NCI-H187 (cell line): ENCODE data around the gene MELK.

Experiments
- DNase-seq, 2 experiments: peaks; one replicate each; lab custom pipeline; 2025; lab: John Stamatoyannopoulos, UW

The MELK gene

DNA sequence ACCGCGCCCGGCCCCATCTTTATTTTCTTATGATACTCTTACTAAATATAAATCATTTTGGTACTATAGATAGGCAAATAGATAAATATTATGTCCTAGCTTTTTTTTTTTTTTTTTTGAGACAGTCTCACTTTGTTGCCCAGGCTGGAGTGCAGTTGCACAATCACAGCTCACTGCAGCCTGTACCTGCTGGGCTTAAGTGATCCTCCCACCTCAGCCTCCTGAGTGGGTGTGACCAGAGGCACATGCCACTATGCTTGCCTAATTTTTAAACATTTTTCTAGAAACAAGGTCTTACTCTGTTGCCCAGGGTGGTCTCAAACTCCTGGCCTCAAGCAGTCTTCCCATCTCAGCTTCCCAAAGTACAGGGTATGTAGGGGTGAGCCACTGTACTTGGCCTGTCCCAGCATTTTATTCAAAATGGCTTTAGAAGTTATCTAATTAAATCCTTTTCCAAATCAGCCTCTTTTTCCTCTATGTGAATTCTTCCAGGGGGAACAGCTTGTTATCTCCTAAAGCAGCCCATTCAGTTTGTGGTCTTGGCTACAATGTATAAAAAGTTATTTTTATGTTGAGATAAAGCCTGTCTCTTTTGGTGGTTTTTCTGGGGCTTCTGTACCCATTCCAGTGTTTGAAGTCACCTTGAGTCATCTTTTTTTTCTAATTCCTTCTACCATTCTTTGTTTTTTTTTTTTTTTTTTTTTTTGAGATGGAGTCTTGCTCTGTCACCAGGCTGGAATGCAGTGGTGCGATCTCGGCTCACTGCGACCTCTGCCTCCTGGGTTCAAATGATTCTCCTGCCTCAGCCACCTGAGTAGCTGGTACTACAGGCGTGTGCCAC lies 12.1 kb downstream of the MELK start:
- DNase-seq: no peak

DNA sequence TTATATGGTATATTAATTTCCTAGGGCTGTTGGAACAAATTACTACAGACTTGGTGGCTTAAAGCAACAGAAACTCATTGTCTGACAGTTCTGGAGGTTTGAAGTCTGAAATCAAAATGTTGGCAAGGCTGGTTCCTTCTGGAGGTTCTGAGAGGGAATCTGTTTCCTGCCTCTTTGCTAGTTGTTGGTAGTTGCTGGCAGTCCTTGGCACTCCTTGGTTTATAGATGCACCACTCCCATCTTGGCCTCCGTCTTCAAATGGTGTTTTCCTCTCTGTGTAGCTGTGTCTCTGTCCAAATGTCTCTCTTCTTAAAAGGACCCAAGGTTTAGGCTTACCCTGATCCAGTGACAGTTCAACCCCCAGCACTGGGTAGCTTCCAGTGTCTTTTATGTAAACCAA lies 17.5 kb downstream of the MELK start:
- no peak for DNase-seq

GRCh38 chr9:36592801-36593583 lies 20.3 kb downstream of the MELK start:
- DNase-seq: no peak

DNA sequence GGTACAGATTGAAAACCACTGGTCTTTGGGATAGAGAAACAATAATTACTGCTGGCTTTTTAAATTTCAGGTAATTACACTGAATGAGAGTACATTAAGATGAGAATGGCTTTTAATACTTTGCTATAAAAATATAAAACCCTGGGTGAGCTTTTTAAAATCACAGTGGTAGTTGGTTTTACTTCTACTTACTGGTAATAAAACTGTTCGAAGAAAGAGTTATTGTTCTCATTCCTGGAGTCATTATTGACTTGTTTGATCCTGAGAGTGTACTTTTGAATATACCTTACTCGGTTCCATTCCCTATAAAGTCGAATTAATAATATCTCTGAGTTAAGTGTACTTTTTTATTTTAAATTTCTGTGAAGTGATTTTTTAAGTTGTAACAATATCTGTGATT lies 21.5 kb downstream of the MELK start:
- no peak for DNase-seq

DNA sequence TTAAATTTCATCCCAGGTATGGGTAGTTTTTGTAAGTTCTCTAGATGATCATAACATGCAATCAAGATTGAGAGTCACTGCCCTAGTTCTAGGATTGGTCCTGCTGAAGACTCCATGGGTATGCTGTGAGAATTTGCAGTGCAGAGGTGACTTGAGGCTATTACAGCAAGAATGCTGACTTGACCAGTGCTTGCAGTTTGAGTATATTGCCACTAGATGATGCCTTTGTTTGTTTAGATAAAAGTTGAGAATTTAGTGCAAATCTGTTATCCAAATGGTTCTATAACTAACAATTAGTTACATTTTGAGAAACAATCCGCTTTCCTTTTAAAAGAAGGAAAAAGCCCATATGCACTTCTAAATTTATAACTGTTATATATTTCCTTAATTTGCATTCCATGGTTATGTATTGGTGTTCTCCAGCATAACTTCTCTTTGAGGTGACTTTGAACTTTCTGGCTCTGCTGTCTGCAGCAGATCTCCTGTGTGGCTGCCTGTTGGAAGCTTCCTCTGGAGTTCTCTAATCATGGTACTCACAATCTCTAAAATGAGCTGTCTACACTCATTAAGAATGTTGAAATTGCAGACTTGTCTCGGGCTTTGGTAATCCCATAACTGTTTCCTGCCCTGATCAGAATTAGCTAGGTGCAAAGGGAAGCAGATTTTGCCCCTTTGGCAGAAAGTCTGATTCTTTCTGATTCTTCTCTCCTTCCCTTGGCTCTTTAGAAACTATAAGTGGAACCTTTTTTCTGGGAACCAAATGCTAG lies 24.9 kb downstream of the MELK start:
- no peak for DNase-seq

- DNase-seq: no peak
Observed at GRCh38 chr9:36598273-36598672, 25.6 kb downstream of the MELK start.

DNA sequence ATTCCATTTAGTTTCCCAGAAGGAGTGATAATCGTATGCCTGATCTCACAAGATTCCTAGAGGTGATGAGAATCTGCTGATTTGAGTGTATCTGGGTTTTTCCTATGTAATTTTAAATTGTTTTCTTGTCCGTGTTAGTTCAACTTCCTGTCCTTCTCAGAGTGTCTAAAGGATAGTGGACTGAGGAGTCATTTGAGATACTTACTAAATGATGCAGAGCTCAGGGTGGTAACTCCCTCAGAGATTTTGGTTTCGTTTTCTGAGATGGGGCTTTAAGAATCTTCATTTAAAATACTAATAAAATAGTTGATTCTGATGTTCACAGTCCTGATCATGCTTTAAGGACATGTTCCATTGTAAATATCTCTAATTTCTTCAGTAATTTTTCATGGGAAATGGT lies 30.3 kb downstream of the MELK start:
- no peak for DNase-seq

DNA sequence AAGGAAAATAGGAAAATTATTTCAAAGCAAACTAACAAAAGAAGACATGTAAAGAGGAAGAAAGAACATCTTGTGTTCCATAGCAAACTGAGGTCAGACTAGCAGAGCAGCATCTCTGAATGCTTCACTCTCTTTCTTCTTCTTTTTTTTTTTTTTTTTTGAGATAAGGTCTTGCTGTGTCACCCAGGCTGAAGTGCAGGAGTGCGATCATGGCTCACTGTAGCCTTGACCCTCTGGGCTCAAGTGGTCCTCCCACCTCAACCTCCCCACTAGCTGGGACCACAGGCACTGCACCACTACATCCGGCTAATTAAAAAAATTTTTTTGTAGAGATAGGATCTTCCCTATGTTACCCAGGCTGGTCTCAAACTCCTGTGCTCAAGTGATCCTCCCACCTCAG lies 36.6 kb downstream of the MELK start:
- DNase-seq: no peak

DNA sequence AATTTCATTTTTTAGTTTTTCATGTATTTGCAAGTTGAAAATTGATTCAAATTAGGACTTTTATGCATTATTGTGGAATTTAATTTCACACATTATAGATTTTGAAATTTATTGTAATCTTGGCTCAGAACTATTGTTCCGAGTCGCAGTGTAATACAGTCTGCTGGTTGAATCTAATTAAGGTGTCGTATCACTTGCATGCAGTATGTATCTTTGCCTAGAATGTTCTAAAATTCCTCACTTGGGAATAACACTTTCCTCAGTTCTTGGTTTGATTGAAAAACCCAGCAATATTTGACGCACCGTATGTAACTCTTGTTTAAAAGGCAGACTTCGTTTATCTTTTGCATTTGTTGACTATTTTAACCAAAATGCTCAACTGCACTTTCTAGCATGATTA lies 49.4 kb downstream of the MELK start:
- no peak for DNase-seq

DNA sequence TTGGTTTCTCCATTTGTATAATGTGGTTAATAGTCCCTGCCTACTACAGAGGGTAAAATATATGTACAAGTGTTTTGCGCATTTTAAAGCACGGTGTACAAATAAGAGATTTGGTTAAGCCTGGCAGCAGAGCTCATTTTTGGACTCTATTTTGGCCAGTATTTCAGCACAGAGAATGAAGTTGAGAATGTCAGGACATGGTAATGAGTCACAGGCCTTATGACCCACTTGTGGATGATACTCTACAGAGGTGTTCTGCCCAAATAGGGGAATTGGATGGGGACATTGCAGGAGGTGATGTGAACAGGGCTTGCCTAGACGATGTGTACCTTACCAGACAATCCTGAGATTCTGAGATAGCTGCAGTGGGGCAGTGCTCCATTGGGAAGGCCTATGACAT lies 50.6 kb downstream of the MELK start:
- no peak for DNase-seq

GRCh38 chr9:36625006-36625615 lies 52.4 kb downstream of the MELK start:
- no peak for DNase-seq

DNA sequence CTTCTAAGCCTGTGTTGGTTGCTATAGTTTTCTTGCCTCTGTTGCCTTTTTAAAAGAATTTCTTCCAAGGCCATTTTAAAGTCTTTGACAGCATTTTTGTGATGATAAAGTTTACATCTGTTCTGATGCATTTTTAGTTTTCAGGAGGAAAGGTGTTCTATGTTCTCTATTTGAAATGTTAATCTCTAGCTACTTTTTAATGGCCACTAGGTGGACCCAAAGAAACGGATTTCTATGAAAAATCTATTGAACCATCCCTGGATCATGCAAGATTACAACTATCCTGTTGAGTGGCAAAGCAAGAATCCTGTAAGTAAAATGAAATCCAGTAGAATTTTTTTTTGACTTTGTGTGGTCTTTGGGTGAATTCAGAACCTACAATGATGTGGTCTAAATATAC lies 60.2 kb downstream of the MELK start:
- peak in 1 of 2 experiments; percentile 4 for DNase-seq

- DNase-seq: no peak
Observed at GRCh38 chr9:36637491-36638270, 65.0 kb downstream of the MELK start.

- DNase-seq: no peak
Observed at GRCh38 chr9:36640771-36641381, 68.2 kb downstream of the MELK start.

DNA sequence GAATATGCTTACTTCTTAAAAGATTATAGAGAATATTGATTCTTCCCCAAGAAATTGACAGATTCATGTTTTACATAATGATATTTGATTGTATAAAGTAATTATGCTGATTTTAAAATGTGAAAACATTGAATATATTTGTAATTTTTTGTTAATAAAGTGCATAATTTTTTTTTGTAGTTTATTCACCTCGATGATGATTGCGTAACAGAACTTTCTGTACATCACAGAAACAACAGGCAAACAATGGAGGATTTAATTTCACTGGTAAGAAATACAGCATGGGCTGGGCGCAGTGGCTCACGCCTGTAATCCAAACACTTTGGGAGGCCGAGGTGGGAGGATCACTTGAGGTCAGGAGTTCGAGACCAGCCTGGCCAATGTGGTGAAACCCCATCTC lies 70.1 kb downstream of the MELK start:
- DNase-seq: no peak

GRCh38 chr9:36656842-36657241 lies 84.1 kb downstream of the MELK start:
- DNase-seq: no peak

GRCh38 chr9:36659500-36659899 lies 86.8 kb downstream of the MELK start:
- DNase-seq: no peak

DNA sequence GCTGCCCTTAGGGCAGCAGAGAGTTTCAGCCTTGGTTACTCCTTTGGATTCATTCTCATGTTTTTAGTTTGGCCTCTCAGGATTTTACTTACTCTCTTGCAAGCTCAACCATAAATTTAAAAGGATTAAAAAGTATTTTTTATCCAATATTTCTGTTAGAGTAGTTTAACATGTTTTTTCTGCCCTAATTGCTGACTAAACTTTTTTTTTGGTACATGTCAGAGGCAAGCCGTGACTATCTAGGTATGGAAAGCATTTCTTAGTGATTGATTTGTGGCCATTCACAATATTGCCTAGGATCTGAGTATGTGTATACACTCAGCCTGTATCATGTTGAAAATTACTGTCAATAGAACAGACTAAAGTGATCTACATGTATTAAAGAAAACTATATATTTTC lies 92.1 kb downstream of the MELK start:
- DNase-seq: no peak

DNA sequence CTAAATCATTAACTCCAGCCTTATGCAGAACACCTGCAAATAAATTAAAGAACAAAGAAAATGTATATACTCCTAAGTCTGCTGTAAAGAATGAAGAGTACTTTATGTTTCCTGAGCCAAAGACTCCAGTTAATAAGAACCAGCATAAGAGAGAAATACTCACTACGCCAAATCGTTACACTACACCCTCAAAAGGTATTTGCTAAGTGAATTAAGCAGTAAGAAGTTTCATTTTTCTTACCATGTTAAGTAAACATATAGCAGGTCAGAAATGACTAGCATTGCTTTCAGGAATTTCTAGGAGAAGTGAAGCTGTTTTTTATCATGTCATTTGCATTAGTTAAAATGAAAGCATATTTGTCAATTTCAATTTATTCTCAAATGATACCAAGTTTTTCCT lies 92.7 kb downstream of the MELK start:
- DNase-seq: no peak

DNA sequence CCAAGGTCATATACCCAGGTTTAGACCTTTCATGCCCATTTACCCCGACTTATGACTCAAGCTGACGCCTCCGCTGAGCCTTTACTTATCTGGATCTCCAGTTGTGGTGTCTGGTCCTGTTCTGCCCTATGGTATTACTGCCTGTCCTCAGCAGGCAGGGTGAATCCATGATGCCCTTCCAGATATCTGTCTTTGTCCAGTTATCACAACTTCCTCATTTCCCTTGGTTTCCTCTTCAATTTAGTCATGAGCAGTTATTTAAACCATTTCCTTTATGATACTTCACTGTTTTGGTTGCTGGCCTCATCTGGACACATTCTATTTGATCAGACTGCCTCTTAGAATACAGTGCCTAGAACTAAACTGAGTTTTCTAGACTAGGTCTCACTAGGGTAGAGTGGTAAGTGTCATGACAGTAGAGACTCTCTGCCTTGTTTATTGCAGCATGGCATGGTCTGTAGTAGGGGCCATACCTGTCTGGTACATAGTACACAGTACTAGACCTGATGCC lies 93.3 kb downstream of the MELK start:
- DNase-seq: no peak

GRCh38 chr9:36671561-36671960 lies 98.9 kb downstream of the MELK start:
- no peak for DNase-seq
